DMS153 treated with DMSO at 0.1 percent for 48 hours (cell line): ENCODE data around the gene GLIS2.

Experiments
- DNase-seq: peaks from one replicate; lab custom pipeline; 2025; ENCODE audit not compliant: unreplicated experiment; lab: John Stamatoyannopoulos, UW

The GLIS2 gene

DNA sequence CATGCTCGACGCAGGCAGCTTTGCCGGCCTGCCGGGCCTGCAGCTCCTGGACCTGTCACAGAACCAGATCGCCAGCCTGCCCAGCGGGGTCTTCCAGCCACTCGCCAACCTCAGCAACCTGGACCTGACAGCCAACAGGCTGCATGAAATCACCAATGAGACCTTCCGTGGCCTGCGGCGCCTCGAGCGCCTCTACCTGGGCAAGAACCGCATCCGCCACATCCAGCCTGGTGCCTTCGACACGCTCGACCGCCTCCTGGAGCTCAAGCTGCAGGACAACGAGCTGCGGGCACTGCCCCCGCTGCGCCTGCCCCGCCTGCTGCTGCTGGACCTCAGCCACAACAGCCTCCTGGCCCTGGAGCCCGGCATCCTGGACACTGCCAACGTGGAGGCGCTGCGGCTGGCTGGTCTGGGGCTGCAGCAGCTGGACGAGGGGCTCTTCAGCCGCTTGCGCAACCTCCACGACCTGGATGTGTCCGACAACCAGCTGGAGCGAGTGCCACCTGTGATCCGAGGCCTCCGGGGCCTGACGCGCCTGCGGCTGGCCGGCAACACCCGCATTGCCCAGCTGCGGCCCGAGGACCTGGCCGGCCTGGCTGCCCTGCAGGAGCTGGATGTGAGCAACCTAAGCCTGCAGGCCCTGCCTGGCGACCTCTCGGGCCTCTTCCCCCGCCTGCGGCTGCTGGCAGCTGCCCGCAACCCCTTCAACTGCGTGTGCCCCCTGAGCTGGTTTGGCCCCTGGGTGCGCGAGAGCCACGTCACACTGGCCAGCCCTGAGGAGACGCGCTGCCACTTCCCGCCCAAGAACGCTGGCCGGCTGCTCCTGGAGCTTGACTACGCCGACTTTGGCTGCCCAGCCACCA, 65.4 kb downstream of the GLIS2 start:
- no peak for DNase-seq

GRCh38 chr16:4381935-4382794, 66.3 kb downstream of the GLIS2 start:
- DNase-seq: no peak

DNA sequence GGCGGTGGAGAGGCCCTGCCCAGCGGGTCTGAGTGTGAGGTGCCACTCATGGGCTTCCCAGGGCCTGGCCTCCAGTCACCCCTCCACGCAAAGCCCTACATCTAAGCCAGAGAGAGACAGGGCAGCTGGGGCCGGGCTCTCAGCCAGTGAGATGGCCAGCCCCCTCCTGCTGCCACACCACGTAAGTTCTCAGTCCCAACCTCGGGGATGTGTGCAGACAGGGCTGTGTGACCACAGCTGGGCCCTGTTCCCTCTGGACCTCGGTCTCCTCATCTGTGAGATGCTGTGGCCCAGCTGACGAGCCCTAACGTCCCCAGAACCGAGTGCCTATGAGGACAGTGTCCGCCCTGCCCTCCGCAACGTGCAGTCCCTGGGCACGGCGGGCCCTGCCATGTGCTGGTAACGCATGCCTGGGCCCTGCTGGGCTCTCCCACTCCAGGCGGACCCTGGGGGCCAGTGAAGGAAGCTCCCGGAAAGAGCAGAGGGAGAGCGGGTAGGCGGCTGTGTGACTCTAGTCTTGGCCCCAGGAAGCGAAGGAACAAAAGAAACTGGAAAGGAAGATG, 67.0 kb downstream of the GLIS2 start:
- no peak for DNase-seq

GRCh38 chr16:4383591-4384444, 68.0 kb downstream of the GLIS2 start:
- no peak for DNase-seq

GRCh38 chr16:4384509-4384942, 68.7 kb downstream of the GLIS2 start:
- no peak for DNase-seq

DNA sequence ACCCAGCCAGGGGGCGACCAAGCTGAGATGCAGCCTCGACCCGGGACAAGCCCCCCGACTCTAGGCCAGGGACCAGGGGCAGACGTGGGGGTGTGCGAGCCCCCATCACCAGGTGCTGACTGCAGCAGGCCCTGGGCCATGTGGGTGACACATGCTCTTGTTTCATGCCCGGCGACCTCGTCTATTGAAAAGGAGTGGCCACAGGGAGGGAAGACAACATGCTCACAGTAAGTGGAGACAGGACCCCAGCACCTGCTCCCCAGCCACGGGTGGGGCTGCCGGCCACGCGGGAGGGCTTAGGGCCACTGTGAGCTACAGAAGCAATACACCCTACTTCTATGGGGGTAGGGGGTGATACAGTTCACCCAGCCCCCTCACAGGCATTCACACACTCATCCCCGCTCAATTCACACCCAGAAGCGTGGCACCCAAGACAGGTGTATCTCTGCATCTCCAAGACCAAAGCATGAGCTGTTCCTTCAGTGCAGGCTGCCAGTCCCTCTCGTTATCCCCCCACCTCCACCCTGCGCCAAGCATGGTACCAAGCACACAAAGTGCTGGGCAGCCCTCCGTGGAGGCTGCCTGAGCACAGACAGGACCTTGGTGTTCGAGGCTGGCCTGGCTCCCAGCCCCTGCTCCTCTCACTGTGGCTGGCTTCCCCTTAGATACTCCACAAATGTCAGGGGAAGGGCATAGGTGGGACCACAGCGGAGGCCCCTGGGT, 69.4 kb downstream of the GLIS2 start:
- no peak for DNase-seq

GRCh38 chr16:4385789-4386450, 70.1 kb downstream of the GLIS2 start:
- DNase-seq: no peak

- DNase-seq: no peak
These were observed 70.6 kb downstream of the GLIS2 start for GRCh38 chr16:4386451-4386805.

GRCh38 chr16:4386951-4387565, 71.2 kb downstream of the GLIS2 start:
- DNase-seq: no peak

GRCh38 chr16:4387781-4388180, 71.9 kb downstream of the GLIS2 start:
- no peak for DNase-seq

DNA sequence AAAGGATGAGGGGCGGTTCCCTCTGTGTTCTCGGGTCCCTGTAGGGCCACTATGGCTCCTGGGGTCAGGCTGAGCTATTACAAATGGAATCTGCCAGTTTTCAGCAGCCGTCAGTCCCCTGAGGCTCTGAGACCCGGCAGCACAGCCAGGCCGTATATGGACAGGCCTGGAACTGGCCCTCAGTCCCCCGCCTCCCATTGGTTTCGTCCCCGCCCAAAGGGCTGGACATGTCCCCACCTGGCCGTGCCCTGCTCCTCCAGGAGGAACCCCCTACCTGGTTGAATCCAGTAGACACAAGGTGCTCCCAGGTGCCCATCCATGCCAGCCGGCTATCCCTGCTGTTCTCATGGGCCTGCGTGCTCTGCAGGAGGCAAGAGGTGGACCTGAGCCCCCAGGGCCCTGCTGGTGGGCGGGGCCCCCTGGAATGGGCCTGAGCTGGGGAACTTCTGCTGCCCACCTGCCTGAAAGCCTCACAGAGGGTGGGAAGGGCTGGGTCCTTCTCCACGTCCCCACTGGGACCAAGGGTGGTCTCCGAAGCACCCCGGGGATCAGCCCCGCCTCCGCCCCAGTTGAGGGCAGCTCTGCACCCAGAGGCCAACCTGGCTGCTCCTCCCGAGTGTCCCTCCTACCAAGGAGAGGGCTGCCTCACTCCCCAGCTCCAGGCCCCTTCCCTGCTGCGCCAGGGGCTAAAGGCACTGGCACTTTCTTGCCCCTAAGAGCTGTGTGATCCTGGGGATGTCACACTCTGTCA, 72.6 kb downstream of the GLIS2 start:
- no peak for DNase-seq
